SJSA1 (cell line): ENCODE measurements around the gene KPNA5. TPM values are rescaled to one million over a fixed set of nuclear protein-coding genes. Genes with fewer than 3 reads are reported as not detected.
"Not testable (repeated sequence)": the region's sequence is repeated elsewhere in the genome, so short reads cannot be mapped to it uniquely, and the experiment has no call there.

Experiments
- DNase-seq, 2 experiments: peaks; one replicate each; pipeline ENCODE4 v3.0.0-alpha.2; 2015 to 2020; ENCODE audit warnings: low spot score in 2 of 2, low read depth in 1 of 2
- H3K27ac ChIP-seq: fragments of 250-450 bp; sonication (Bioruptor Pico); 2 replicates; pipeline ENCODE4 v1.5.1; 2020; ENCODE audit warnings: mild to moderate bottlenecking, moderate library complexity
- H3K27me3 ChIP-seq: fragments of 250-450 bp; sonication (Bioruptor Pico); replicated peaks from 2 replicates; pipeline ENCODE4 v1.5.1; 2020; ENCODE audit warnings: mild to moderate bottlenecking, moderate library complexity
- H3K36me3 ChIP-seq: fragments of 250-450 bp; sonication (Bioruptor Pico); 2 replicates; pipeline ENCODE4 v1.5.1; 2020; ENCODE audit warnings: mild to moderate bottlenecking
- H3K4me1 ChIP-seq: fragments of 250-450 bp; sonication (Bioruptor Pico); replicated peaks from 2 replicates; pipeline ENCODE4 v1.6.1; 2021; ENCODE audit warnings: mild to moderate bottlenecking
- H3K4me3 ChIP-seq: fragments of 250-450 bp; sonication (Bioruptor Pico); 2 replicates; pipeline ENCODE4 v1.5.1; 2020; ENCODE audit warnings: mild to moderate bottlenecking
- H3K9me3 ChIP-seq: fragments of 250-450 bp; sonication (Bioruptor Pico); replicated peaks from 2 replicates; pipeline ENCODE4 v1.5.1; 2020; ENCODE audit warnings: mild to moderate bottlenecking
- total RNA-seq: library from RNA; depleted of rRNA; stranded (reverse); fragments of >200 nt; shearing (Covaris generic); gene quantifications from 2 replicates; pipeline ENCODE4 v1.2.3, GENCODE V29; 2014

KPNA5 gene
- total RNA-seq, 1 experiment from 2014 or later = 7.3 TPM

- no peaks in the 10 kb centered on the region for H3K36me3 ChIP-seq
- no peak overlapping the region for H3K4me3 ChIP-seq
- H3K4me1 ChIP-seq = peaks cover 8% of the 10 kb centered on the region; the same call in 1 of the 2 replicates
- H3K27me3 ChIP-seq = no peaks in the 10 kb centered on the region
- no peak for DNase-seq
- no peaks in the 10 kb centered on the region for H3K9me3 ChIP-seq
- H3K27ac ChIP-seq = no peak overlapping the region
Measured at GRCh38 chr6:116676021-116676420, 5.0 kb upstream of the KPNA5 start.

- Histone ChIP-seq H3K27ac (no peak overlapping the region), H3K4me3 (no peak overlapping the region), H3K27me3 (no peaks in the 10 kb centered on the region), H3K4me1 (peaks cover 8% of the 10 kb centered on the region), H3K9me3 (no peaks in the 10 kb centered on the region), H3K36me3 (no peaks in the 10 kb centered on the region)
- DNase-seq = no peak
Measured at GRCh38 chr6:116682334-116682712, 1.3 kb downstream of the KPNA5 start.

GRCh38 chr6:116685437-116685993, 4.5 kb downstream of the KPNA5 start:
- Histone ChIP-seq H3K9me3 (no peaks in the 10 kb centered on the region), H3K27me3 (no peaks in the 10 kb centered on the region), H3K36me3 (no peaks in the 10 kb centered on the region), H3K27ac (no peak overlapping the region), H3K4me1 (no peaks in the 10 kb centered on the region; the same call in none of the 2 replicates), H3K4me3 (no peak overlapping the region)
- DNase-seq = no peak

- DNase-seq, H3K27me3 ChIP-seq, H3K36me3 ChIP-seq, H3K4me3 ChIP-seq, H3K4me1 ChIP-seq, H3K9me3 ChIP-seq, H3K27ac ChIP-seq: not testable (repeated sequence)
Measured at GRCh38 chr6:116686475-116687101, 5.6 kb downstream of the KPNA5 start.

- Histone ChIP-seq H3K9me3 (no peaks in the 10 kb centered on the region), H3K36me3 (peaks cover 3% of the 10 kb centered on the region; the same call in 1 of the 2 replicates), H3K27me3 (no peaks in the 10 kb centered on the region), H3K4me1 (no peaks in the 10 kb centered on the region), H3K4me3 (no peak overlapping the region), H3K27ac (no peak overlapping the region)
- DNase-seq = no peak
Measured at GRCh38 chr6:116691154-116691553, 10.1 kb downstream of the KPNA5 start.

GRCh38 chr6:116692873-116693272, 11.9 kb downstream of the KPNA5 start:
- H3K27ac ChIP-seq, H3K9me3 ChIP-seq, H3K4me3 ChIP-seq, H3K27me3 ChIP-seq, H3K36me3 ChIP-seq, H3K4me1 ChIP-seq, DNase-seq: not testable (repeated sequence)

- H3K9me3 ChIP-seq, H3K36me3 ChIP-seq, H3K27ac ChIP-seq, H3K4me3 ChIP-seq, H3K4me1 ChIP-seq, DNase-seq, H3K27me3 ChIP-seq: not testable (repeated sequence)
Measured at GRCh38 chr6:116693275-116693674, 12.3 kb downstream of the KPNA5 start.

GRCh38 chr6:116695401-116695800, 14.4 kb downstream of the KPNA5 start:
- H3K27me3 ChIP-seq = no peaks in the 10 kb centered on the region
- no peak overlapping the region for H3K4me3 ChIP-seq
- H3K27ac ChIP-seq = no peak overlapping the region
- H3K36me3 ChIP-seq = peaks cover 11% of the 10 kb centered on the region; the same call in 1 of the 2 replicates
- DNase-seq = no peak
- no peaks in the 10 kb centered on the region for H3K9me3 ChIP-seq
- H3K4me1 ChIP-seq = no peaks in the 10 kb centered on the region

GRCh38 chr6:116697480-116697879, 16.5 kb downstream of the KPNA5 start:
- Histone ChIP-seq H3K4me3 (no peak overlapping the region), H3K4me1 (no peaks in the 10 kb centered on the region), H3K9me3 (no peaks in the 10 kb centered on the region), H3K27me3 (no peaks in the 10 kb centered on the region), H3K36me3 (peaks cover 8% of the 10 kb centered on the region; the same call in 1 of the 2 replicates), H3K27ac (no peak overlapping the region)
- no peak for DNase-seq

- not testable (repeated sequence) for H3K4me1 ChIP-seq, H3K27me3 ChIP-seq, DNase-seq, H3K4me3 ChIP-seq, H3K9me3 ChIP-seq, H3K27ac ChIP-seq
- H3K36me3 ChIP-seq = peaks cover 20% of the 10 kb centered on the region
Measured at GRCh38 chr6:116703888-116704287, 22.9 kb downstream of the KPNA5 start.

GRCh38 chr6:116705917-116706316, 24.9 kb downstream of the KPNA5 start:
- Histone ChIP-seq H3K4me1 (no peaks in the 10 kb centered on the region), H3K27ac (no peak overlapping the region), H3K27me3 (no peaks in the 10 kb centered on the region), H3K36me3 (peaks cover 13% of the 10 kb centered on the region), H3K4me3 (no peak overlapping the region), H3K9me3 (no peaks in the 10 kb centered on the region)
- DNase-seq = no peak

GRCh38 chr6:116714296-116714695, 33.3 kb downstream of the KPNA5 start:
- Histone ChIP-seq H3K4me3 (no peak overlapping the region), H3K27me3 (no peaks in the 10 kb centered on the region), H3K36me3 (peaks cover 15% of the 10 kb centered on the region), H3K9me3 (no peaks in the 10 kb centered on the region), H3K4me1 (no peaks in the 10 kb centered on the region), H3K27ac (no peak overlapping the region)
- DNase-seq = no peak

GRCh38 chr6:116714761-116715160, 33.8 kb downstream of the KPNA5 start:
- no peak overlapping the region for H3K27ac ChIP-seq
- no peak overlapping the region for H3K4me3 ChIP-seq
- H3K9me3 ChIP-seq = no peaks in the 10 kb centered on the region
- no peak for DNase-seq
- H3K4me1 ChIP-seq = no peaks in the 10 kb centered on the region
- H3K36me3 ChIP-seq = peaks cover 15% of the 10 kb centered on the region
- H3K27me3 ChIP-seq = no peaks in the 10 kb centered on the region

- no peaks in the 10 kb centered on the region; the same call in 1 of the 2 replicates for H3K36me3 ChIP-seq
- DNase-seq = no peak
- no peaks in the 10 kb centered on the region for H3K9me3 ChIP-seq
- H3K27me3 ChIP-seq = no peaks in the 10 kb centered on the region
- no peaks in the 10 kb centered on the region for H3K4me1 ChIP-seq
- H3K27ac ChIP-seq = no peak overlapping the region
- H3K4me3 ChIP-seq = no peak overlapping the region
Measured at GRCh38 chr6:116726947-116727346, 45.9 kb downstream of the KPNA5 start.

GRCh38 chr6:116730513-116730912, 49.5 kb downstream of the KPNA5 start:
- 0 out of 2 replicates have a peak, but pooled peaks cover 5% of the 10 kb centered on the region for H3K36me3 ChIP-seq
- H3K4me3 ChIP-seq = no peak overlapping the region
- H3K4me1 ChIP-seq = no peaks in the 10 kb centered on the region
- H3K9me3 ChIP-seq = no peaks in the 10 kb centered on the region
- DNase-seq = no peak
- no peaks in the 10 kb centered on the region for H3K27me3 ChIP-seq
- no peak overlapping the region for H3K27ac ChIP-seq
